ENCODE measurements around the gene APBA2. TPM values are rescaled to one million over a fixed set of nuclear protein-coding genes. Genes with fewer than 3 reads are reported as not detected.

APBA2 gene
- total RNA-seq, 1 experiment from 2014 or later: 11.2 TPM

DNA sequence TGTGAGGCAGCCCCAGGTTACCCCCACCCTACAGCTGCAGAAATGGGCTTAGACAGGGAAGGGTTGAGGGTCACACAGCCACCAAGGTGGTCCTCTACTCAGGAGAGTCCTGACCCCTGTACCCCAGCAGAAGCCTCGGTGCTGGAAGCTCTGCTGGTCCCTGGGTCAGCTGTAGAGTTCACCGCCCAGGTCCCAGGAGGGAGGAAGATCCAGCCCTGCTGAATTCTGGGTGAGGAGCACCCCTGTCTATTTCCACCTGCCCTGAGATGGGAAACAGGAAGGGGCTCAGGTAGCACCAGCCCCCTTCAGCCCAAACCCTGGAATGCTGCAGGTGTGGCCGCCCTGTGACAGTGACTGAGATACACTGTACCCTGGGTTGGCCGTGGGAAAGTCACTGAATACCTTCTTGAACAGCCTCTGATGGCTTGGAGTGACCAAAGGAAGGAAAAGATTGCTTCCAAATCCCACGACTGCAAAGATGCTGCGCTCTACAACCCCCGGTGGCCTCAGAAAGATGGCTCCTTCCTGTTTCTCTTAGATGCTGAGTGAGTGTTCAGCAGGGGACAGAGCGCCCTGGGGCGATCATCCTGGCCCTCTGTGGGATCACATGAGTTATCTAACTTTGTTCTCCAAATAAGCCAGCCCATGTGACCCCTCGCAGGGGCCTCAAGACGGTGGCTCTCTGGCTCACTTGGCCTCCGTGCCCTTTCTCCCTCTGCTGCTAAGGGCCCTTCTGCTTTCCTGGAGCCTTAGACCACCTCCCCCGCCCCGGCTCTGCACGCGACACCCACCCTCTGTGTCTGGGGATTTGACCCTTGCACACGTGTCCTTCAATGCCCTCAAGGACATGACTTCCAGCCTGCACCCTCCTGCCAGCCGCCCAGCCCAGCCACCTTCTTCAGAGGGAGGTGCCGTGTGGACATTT is 242.0 kb downstream of the APBA2 start (continued):
- TF ChIP-seq, protein P1, sequence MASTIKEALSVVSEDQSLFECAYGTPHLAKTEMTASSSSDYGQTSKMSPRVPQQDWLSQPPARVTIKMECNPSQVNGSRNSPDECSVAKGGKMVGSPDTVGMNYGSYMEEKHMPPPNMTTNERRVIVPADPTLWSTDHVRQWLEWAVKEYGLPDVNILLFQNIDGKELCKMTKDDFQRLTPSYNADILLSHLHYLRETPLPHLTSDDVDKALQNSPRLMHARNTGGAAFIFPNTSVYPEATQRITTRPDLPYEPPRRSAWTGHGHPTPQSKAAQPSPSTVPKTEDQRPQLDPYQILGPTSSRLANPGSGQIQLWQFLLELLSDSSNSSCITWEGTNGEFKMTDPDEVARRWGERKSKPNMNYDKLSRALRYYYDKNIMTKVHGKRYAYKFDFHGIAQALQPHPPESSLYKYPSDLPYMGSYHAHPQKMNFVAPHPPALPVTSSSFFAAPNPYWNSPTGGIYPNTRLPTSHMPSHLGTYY (CRISPR knock-in tag; IDR thresholded peaks at IDR 0.05): no peak

DNA sequence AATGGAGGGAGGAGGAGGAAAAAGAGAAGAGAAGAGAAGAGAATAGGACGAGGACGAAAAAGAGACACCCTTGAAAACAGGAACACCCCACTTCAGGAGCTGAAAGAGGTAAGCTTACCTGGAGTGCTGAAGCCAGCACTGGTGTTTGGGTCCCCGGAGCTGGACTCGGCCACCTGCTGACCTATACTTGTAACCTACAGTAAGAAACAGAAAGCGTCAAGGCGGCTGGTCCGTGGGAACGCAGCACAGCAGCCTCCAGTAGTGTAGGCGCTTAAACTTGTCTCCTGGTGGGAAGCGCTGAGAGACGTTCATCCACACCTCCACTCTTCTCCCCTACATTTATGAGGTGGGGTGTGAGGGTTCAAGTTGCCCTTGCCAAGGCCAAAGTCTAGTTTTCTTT is 242.9 kb downstream of the APBA2 start:
- H3K36me3 Mint-ChIP-seq: no peaks in the 10 kb centered on the region
- no peaks in the 10 kb centered on the region for H3K9me3 Mint-ChIP-seq
- DNase-seq (ENCODE audit: low spot score) (no peak), ATAC-seq (no peak)
- H3K27ac Mint-ChIP-seq: peak overlapping the region; percentile 21; the same call in 1 of the 2 replicates
- peaks cover 21% of the 10 kb centered on the region for H3K4me1 Mint-ChIP-seq
- H3K4me3 Mint-ChIP-seq: no peak overlapping the region
- ChIA-PET CTCF (interaction anchor here (1.5 to 4.6 kb wide), 4 partner anchors 12 to 39 kb away, joined by 5 to 53 read pairs (median 28); no protein-coding TSS in a partner anchor), POLR2A (no interaction called here)
- TF ChIP-seq, protein P2, sequence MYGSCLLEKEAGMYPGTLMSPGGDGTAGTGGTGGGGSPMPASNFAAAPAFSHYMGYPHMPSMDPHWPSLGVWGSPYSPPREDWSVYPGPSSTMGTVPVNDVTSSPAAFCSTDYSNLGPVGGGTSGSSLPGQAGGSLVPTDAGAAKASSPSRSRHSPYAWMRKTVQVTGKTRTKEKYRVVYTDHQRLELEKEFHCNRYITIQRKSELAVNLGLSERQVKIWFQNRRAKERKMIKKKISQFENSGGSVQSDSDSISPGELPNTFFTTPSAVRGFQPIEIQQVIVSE (CRISPR knock-in tag; IDR thresholded peaks at IDR 0.05; ENCODE audit: borderline replicate concordance): no peak
- TF ChIP-seq SP1 (CRISPR knock-in tag; conservative IDR thresholded peaks at IDR 0.05) (no peak), SMAD4 (CRISPR knock-in tag; IDR thresholded peaks at IDR 0.05) (no peak), ZNF138 (CRISPR knock-in tag; conservative IDR thresholded peaks at IDR 0.05) (no peak), NFE2L1 (CRISPR knock-in tag; IDR thresholded peaks at IDR 0.05) (no peak)
- TF ChIP-seq, protein P3, sequence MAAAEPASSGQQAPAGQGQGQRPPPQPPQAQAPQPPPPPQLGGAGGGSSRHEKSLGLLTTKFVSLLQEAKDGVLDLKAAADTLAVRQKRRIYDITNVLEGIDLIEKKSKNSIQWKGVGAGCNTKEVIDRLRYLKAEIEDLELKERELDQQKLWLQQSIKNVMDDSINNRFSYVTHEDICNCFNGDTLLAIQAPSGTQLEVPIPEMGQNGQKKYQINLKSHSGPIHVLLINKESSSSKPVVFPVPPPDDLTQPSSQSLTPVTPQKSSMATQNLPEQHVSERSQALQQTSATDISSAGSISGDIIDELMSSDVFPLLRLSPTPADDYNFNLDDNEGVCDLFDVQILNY (CRISPR knock-in tag; IDR thresholded peaks at IDR 0.05): no peak
- TF ChIP-seq, protein P4, sequence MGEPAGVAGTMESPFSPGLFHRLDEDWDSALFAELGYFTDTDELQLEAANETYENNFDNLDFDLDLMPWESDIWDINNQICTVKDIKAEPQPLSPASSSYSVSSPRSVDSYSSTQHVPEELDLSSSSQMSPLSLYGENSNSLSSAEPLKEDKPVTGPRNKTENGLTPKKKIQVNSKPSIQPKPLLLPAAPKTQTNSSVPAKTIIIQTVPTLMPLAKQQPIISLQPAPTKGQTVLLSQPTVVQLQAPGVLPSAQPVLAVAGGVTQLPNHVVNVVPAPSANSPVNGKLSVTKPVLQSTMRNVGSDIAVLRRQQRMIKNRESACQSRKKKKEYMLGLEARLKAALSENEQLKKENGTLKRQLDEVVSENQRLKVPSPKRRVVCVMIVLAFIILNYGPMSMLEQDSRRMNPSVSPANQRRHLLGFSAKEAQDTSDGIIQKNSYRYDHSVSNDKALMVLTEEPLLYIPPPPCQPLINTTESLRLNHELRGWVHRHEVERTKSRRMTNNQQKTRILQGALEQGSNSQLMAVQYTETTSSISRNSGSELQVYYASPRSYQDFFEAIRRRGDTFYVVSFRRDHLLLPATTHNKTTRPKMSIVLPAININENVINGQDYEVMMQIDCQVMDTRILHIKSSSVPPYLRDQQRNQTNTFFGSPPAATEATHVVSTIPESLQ (CRISPR knock-in tag; IDR thresholded peaks at IDR 0.05): no peak
- TF ChIP-seq, protein P5, sequence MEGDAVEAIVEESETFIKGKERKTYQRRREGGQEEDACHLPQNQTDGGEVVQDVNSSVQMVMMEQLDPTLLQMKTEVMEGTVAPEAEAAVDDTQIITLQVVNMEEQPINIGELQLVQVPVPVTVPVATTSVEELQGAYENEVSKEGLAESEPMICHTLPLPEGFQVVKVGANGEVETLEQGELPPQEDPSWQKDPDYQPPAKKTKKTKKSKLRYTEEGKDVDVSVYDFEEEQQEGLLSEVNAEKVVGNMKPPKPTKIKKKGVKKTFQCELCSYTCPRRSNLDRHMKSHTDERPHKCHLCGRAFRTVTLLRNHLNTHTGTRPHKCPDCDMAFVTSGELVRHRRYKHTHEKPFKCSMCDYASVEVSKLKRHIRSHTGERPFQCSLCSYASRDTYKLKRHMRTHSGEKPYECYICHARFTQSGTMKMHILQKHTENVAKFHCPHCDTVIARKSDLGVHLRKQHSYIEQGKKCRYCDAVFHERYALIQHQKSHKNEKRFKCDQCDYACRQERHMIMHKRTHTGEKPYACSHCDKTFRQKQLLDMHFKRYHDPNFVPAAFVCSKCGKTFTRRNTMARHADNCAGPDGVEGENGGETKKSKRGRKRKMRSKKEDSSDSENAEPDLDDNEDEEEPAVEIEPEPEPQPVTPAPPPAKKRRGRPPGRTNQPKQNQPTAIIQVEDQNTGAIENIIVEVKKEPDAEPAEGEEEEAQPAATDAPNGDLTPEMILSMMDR (IDR thresholded peaks at IDR 0.05): no peak
- H3K27me3 Mint-ChIP-seq (ENCODE audit: low read depth): no peaks in the 10 kb centered on the region; the same call in 1 of the 2 replicates

DNA sequence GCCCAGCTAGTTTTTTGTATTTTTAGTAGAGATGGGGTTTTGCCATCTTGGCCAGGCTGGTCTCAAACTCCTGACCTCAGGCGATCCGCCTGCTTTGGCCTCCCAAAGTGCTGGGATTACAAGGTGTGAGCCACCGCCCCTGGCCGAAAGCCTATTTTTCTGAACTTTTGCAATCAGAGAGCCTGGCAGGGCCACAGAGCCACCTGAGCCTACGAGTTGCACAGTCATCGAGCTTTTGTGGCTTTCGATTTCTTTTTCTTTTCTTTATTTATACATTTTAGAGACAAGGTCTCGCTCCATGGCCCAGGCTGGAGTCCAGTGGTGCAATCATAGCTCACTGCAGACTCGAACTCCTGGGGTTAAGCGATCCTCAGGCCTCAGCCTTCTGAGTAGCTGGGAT is 243.4 kb downstream of the APBA2 start:
- CTCF ChIA-PET: interaction anchor here (0.6 to 4.6 kb wide), 5 partner anchors 11 to 44 kb away, joined by 3 to 53 read pairs (median 18); no protein-coding TSS in a partner anchor

More for the DNA sequence above, 243.4 kb downstream of the APBA2 start:
- Mint-ChIP-seq H3K27ac (no peak overlapping the region), H3K36me3 (no peaks in the 10 kb centered on the region), H3K9me3 (no peaks in the 10 kb centered on the region), H3K27me3 (ENCODE audit: low read depth) (no peaks in the 10 kb centered on the region; the same call in 1 of the 2 replicates), H3K4me1 (peaks cover 21% of the 10 kb centered on the region), H3K4me3 (no peak overlapping the region)
- DNase-seq (ENCODE audit: low spot score) (no peak), ATAC-seq (no peak)
- TF ChIP-seq JUN (CRISPR knock-in tag; IDR thresholded peaks at IDR 0.05) (no peak), HMGA2 (CRISPR knock-in tag; IDR thresholded peaks at IDR 0.05) (no peak), RELA (CRISPR knock-in tag; IDR thresholded peaks at IDR 0.05; ENCODE audit: borderline replicate concordance) (no peak)
- TF ChIP-seq, protein P6, sequence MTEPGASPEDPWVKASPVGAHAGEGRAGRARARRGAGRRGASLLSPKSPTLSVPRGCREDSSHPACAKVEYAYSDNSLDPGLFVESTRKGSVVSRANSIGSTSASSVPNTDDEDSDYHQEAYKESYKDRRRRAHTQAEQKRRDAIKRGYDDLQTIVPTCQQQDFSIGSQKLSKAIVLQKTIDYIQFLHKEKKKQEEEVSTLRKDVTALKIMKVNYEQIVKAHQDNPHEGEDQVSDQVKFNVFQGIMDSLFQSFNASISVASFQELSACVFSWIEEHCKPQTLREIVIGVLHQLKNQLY (CRISPR knock-in tag; IDR thresholded peaks at IDR 0.05): no peak
- POLR2A ChIA-PET: no interaction called here
